ENCODE measurements around the gene KIRREL3.

The KIRREL3 gene

GRCh38 chr11:126680700-126681099, 319.9 kb downstream of the KIRREL3 start:
- Histone ChIP-seq H3K27ac (ENCODE audit: low read depth in 2 of 2, low read length in 2 of 2) (no peak overlapping the region), H3K4me1 (ENCODE audit: control insufficient read depth in 2 of 2, insufficient read depth in 2 of 2, low read length in 2 of 2) (no peaks in the 10 kb centered on the region), H3K4me3 (ENCODE audit: low read length in 2 of 2) (no peak overlapping the region), H3K36me3 (ENCODE audit: control insufficient read depth in 2 of 2, insufficient read depth in 2 of 2, low read length in 2 of 2) (no peaks in the 10 kb centered on the region), H3K27me3 (ENCODE audit: control insufficient read depth in 2 of 2, insufficient read depth in 2 of 2, low read length in 2 of 2) (no peaks in the 10 kb centered on the region), H3K9ac (ENCODE audit: low read depth in 1 of 2, low read length in 2 of 2) (no peak overlapping the region), H3K9me3 (ENCODE audit: control insufficient read depth in 2 of 2, low read length in 2 of 2) (no peaks in the 10 kb centered on the region)

- Histone ChIP-seq H3K4me3 (ENCODE audit: low read length in 2 of 2) (no peak overlapping the region), H3K4me1 (ENCODE audit: control insufficient read depth in 2 of 2, insufficient read depth in 2 of 2, low read length in 2 of 2) (no peaks in the 10 kb centered on the region), H3K9ac (ENCODE audit: low read depth in 1 of 2, low read length in 2 of 2) (no peak overlapping the region), H3K9me3 (ENCODE audit: control insufficient read depth in 2 of 2, low read length in 2 of 2) (no peaks in the 10 kb centered on the region), H3K27me3 (ENCODE audit: control insufficient read depth in 2 of 2, insufficient read depth in 2 of 2, low read length in 2 of 2) (no peaks in the 10 kb centered on the region), H3K27ac (ENCODE audit: low read depth in 2 of 2, low read length in 2 of 2) (no peak overlapping the region), H3K36me3 (ENCODE audit: control insufficient read depth in 2 of 2, insufficient read depth in 2 of 2, low read length in 2 of 2) (no peaks in the 10 kb centered on the region)
Measured at GRCh38 chr11:126680131-126680530, 320.4 kb downstream of the KIRREL3 start.

- Histone ChIP-seq H3K27ac (ENCODE audit: low read depth in 2 of 2, low read length in 2 of 2) (no peak overlapping the region), H3K4me3 (ENCODE audit: low read length in 2 of 2) (no peak overlapping the region), H3K27me3 (ENCODE audit: control insufficient read depth in 2 of 2, insufficient read depth in 2 of 2, low read length in 2 of 2) (no peaks in the 10 kb centered on the region), H3K36me3 (ENCODE audit: control insufficient read depth in 2 of 2, insufficient read depth in 2 of 2, low read length in 2 of 2) (no peaks in the 10 kb centered on the region), H3K9ac (ENCODE audit: low read depth in 1 of 2, low read length in 2 of 2) (no peak overlapping the region), H3K4me1 (ENCODE audit: control insufficient read depth in 2 of 2, insufficient read depth in 2 of 2, low read length in 2 of 2) (no peaks in the 10 kb centered on the region), H3K9me3 (ENCODE audit: control insufficient read depth in 2 of 2, low read length in 2 of 2) (no peaks in the 10 kb centered on the region)
Measured at GRCh38 chr11:126679033-126679432, 321.5 kb downstream of the KIRREL3 start.

- no peaks in the 10 kb centered on the region for H3K36me3 ChIP-seq (ENCODE audit: control insufficient read depth in 2 of 2, insufficient read depth in 2 of 2, low read length in 2 of 2)
- no peaks in the 10 kb centered on the region for H3K4me1 ChIP-seq (ENCODE audit: control insufficient read depth in 2 of 2, insufficient read depth in 2 of 2, low read length in 2 of 2)
- H3K27ac ChIP-seq (ENCODE audit: low read depth in 2 of 2, low read length in 2 of 2), result no peak overlapping the region
- no peak overlapping the region for H3K4me3 ChIP-seq (ENCODE audit: low read length in 2 of 2)
- H3K9me3 ChIP-seq (ENCODE audit: control insufficient read depth in 2 of 2, low read length in 2 of 2), result no peaks in the 10 kb centered on the region
- H3K9ac ChIP-seq (ENCODE audit: low read depth in 1 of 2, low read length in 2 of 2), result no peak overlapping the region
- H3K27me3 ChIP-seq (ENCODE audit: control insufficient read depth in 2 of 2, insufficient read depth in 2 of 2, low read length in 2 of 2), result no peaks in the 10 kb centered on the region
Measured at GRCh38 chr11:126676536-126676935, 324.0 kb downstream of the KIRREL3 start.

- Histone ChIP-seq H3K27ac (ENCODE audit: low read depth in 2 of 2, low read length in 2 of 2) (no peak overlapping the region), H3K36me3 (ENCODE audit: control insufficient read depth in 2 of 2, insufficient read depth in 2 of 2, low read length in 2 of 2) (no peaks in the 10 kb centered on the region), H3K27me3 (ENCODE audit: control insufficient read depth in 2 of 2, insufficient read depth in 2 of 2, low read length in 2 of 2) (no peaks in the 10 kb centered on the region), H3K9me3 (ENCODE audit: control insufficient read depth in 2 of 2, low read length in 2 of 2) (no peaks in the 10 kb centered on the region), H3K4me3 (ENCODE audit: low read length in 2 of 2) (no peak overlapping the region), H3K9ac (ENCODE audit: low read depth in 1 of 2, low read length in 2 of 2) (no peak overlapping the region), H3K4me1 (ENCODE audit: control insufficient read depth in 2 of 2, insufficient read depth in 2 of 2, low read length in 2 of 2) (no peaks in the 10 kb centered on the region)
Measured at GRCh38 chr11:126673319-126673718, 327.3 kb downstream of the KIRREL3 start.

- H3K27me3 ChIP-seq (ENCODE audit: control insufficient read depth in 2 of 2, insufficient read depth in 2 of 2, low read length in 2 of 2), result no peaks in the 10 kb centered on the region
- H3K9me3 ChIP-seq (ENCODE audit: control insufficient read depth in 2 of 2, low read length in 2 of 2), result no peaks in the 10 kb centered on the region
- no peak overlapping the region for H3K9ac ChIP-seq (ENCODE audit: low read depth in 1 of 2, low read length in 2 of 2)
- no peaks in the 10 kb centered on the region for H3K4me1 ChIP-seq (ENCODE audit: control insufficient read depth in 2 of 2, insufficient read depth in 2 of 2, low read length in 2 of 2)
- no peaks in the 10 kb centered on the region for H3K36me3 ChIP-seq (ENCODE audit: control insufficient read depth in 2 of 2, insufficient read depth in 2 of 2, low read length in 2 of 2)
- no peak overlapping the region for H3K27ac ChIP-seq (ENCODE audit: low read depth in 2 of 2, low read length in 2 of 2)
- H3K4me3 ChIP-seq (ENCODE audit: low read length in 2 of 2), result no peak overlapping the region
Measured at GRCh38 chr11:126669416-126669815, 331.2 kb downstream of the KIRREL3 start.

- Histone ChIP-seq H3K36me3 (ENCODE audit: control insufficient read depth in 2 of 2, insufficient read depth in 2 of 2, low read length in 2 of 2) (no peaks in the 10 kb centered on the region), H3K9ac (ENCODE audit: low read depth in 1 of 2, low read length in 2 of 2) (no peak overlapping the region), H3K27me3 (ENCODE audit: control insufficient read depth in 2 of 2, insufficient read depth in 2 of 2, low read length in 2 of 2) (no peaks in the 10 kb centered on the region), H3K4me3 (ENCODE audit: low read length in 2 of 2) (no peak overlapping the region), H3K9me3 (ENCODE audit: control insufficient read depth in 2 of 2, low read length in 2 of 2) (no peaks in the 10 kb centered on the region), H3K27ac (ENCODE audit: low read depth in 2 of 2, low read length in 2 of 2) (no peak overlapping the region), H3K4me1 (ENCODE audit: control insufficient read depth in 2 of 2, insufficient read depth in 2 of 2, low read length in 2 of 2) (no peaks in the 10 kb centered on the region)
Measured at GRCh38 chr11:126664643-126665042, 335.9 kb downstream of the KIRREL3 start.

GRCh38 chr11:126663749-126664592, 336.6 kb downstream of the KIRREL3 start:
- Histone ChIP-seq H3K27ac (ENCODE audit: low read depth in 2 of 2, low read length in 2 of 2) (no peak overlapping the region), H3K9ac (ENCODE audit: low read depth in 1 of 2, low read length in 2 of 2) (no peak overlapping the region), H3K4me1 (ENCODE audit: control insufficient read depth in 2 of 2, insufficient read depth in 2 of 2, low read length in 2 of 2) (no peaks in the 10 kb centered on the region), H3K9me3 (ENCODE audit: control insufficient read depth in 2 of 2, low read length in 2 of 2) (no peaks in the 10 kb centered on the region), H3K4me3 (ENCODE audit: low read length in 2 of 2) (no peak overlapping the region), H3K27me3 (ENCODE audit: control insufficient read depth in 2 of 2, insufficient read depth in 2 of 2, low read length in 2 of 2) (no peaks in the 10 kb centered on the region), H3K36me3 (ENCODE audit: control insufficient read depth in 2 of 2, insufficient read depth in 2 of 2, low read length in 2 of 2) (no peaks in the 10 kb centered on the region)

GRCh38 chr11:126662035-126662790, 338.4 kb downstream of the KIRREL3 start:
- no peak overlapping the region for H3K9ac ChIP-seq (ENCODE audit: low read depth in 1 of 2, low read length in 2 of 2)
- H3K27me3 ChIP-seq (ENCODE audit: control insufficient read depth in 2 of 2, insufficient read depth in 2 of 2, low read length in 2 of 2), result no peaks in the 10 kb centered on the region
- no peaks in the 10 kb centered on the region for H3K4me1 ChIP-seq (ENCODE audit: control insufficient read depth in 2 of 2, insufficient read depth in 2 of 2, low read length in 2 of 2)
- no peak overlapping the region for H3K27ac ChIP-seq (ENCODE audit: low read depth in 2 of 2, low read length in 2 of 2)
- H3K9me3 ChIP-seq (ENCODE audit: control insufficient read depth in 2 of 2, low read length in 2 of 2), result no peaks in the 10 kb centered on the region
- H3K36me3 ChIP-seq (ENCODE audit: control insufficient read depth in 2 of 2, insufficient read depth in 2 of 2, low read length in 2 of 2), result no peaks in the 10 kb centered on the region
- H3K4me3 ChIP-seq (ENCODE audit: low read length in 2 of 2), result no peak overlapping the region

GRCh38 chr11:126660761-126661425, 339.7 kb downstream of the KIRREL3 start:
- no peak overlapping the region for H3K4me3 ChIP-seq (ENCODE audit: low read length in 2 of 2)
- no peak overlapping the region for H3K27ac ChIP-seq (ENCODE audit: low read depth in 2 of 2, low read length in 2 of 2)
- no peak overlapping the region for H3K9ac ChIP-seq (ENCODE audit: low read depth in 1 of 2, low read length in 2 of 2)
- H3K9me3 ChIP-seq (ENCODE audit: control insufficient read depth in 2 of 2, low read length in 2 of 2), result no peaks in the 10 kb centered on the region
- no peaks in the 10 kb centered on the region for H3K36me3 ChIP-seq (ENCODE audit: control insufficient read depth in 2 of 2, insufficient read depth in 2 of 2, low read length in 2 of 2)
- no peaks in the 10 kb centered on the region for H3K4me1 ChIP-seq (ENCODE audit: control insufficient read depth in 2 of 2, insufficient read depth in 2 of 2, low read length in 2 of 2)
- H3K27me3 ChIP-seq (ENCODE audit: control insufficient read depth in 2 of 2, insufficient read depth in 2 of 2, low read length in 2 of 2), result no peaks in the 10 kb centered on the region
